Gastroesophageal sphincter (tissue), 3 donors: ENCODE results near the gene NUP42.

Source experiments
- CTCF ChIP-seq, 4 experiments: fragments of 200-600 bp in 2 of 4; fragments of 450-650 bp in 2 of 4; sonication (generic) in 1 of 4; IDR thresholded peaks; one replicate each; pipeline ENCODE4 v1.5.1; 2017 to 2019; ENCODE audit warnings: antibody characterized with exemption in 4 of 4, mild to moderate bottlenecking in 2 of 4, moderate library complexity in 2 of 4
- POLR2A ChIP-seq, 2 donors: fragments of 450-650 bp; IDR thresholded peaks; one replicate each; pipeline ENCODE4 v1.6.1; 2017; ENCODE audit warnings: antibody characterized with exemption in 2 of 2, mild to moderate bottlenecking in 2 of 2, moderate library complexity in 1 of 2
- POLR2AphosphoS5 ChIP-seq: sonication (generic); formaldehyde crosslinking; IDR thresholded peaks from one replicate; pipeline ENCODE4 v1.6.1; 2017; ENCODE audit warnings: antibody characterized with exemption

- TF ChIP-seq POLR2AphosphoS5 (no peak), CTCF (IDR thresholded peaks at IDR 0.05) (no peak), POLR2A (IDR thresholded peaks at IDR 0.05) (no peak)
Measured at GRCh38 chr7:23185980-23186379, 4.1 kb downstream of the NUP42 start.
